ENCODE results near the gene MAD1L1.

GRCh38 chr7:2209961-2210323, 22.8 kb downstream of the MAD1L1 start:
- TF ChIP-seq POLR2A (IDR thresholded peaks at IDR 0.05; ENCODE audit: low read depth, low read length) (no peak), POLR2AphosphoS5 (IDR thresholded peaks at IDR 0.05; ENCODE audit: low read depth, low read length) (no peak; the same call in 1 of the 2 replicates), TAF1 (IDR thresholded peaks at IDR 0.05; ENCODE audit: borderline replicate concordance, low read depth, low read length) (no peak)
